ENCODE results near the gene PDP2.
A peak's percentile ranks its signal among the peaks of the same experiment; 100 is the strongest.

Gene PDP2

DNA sequence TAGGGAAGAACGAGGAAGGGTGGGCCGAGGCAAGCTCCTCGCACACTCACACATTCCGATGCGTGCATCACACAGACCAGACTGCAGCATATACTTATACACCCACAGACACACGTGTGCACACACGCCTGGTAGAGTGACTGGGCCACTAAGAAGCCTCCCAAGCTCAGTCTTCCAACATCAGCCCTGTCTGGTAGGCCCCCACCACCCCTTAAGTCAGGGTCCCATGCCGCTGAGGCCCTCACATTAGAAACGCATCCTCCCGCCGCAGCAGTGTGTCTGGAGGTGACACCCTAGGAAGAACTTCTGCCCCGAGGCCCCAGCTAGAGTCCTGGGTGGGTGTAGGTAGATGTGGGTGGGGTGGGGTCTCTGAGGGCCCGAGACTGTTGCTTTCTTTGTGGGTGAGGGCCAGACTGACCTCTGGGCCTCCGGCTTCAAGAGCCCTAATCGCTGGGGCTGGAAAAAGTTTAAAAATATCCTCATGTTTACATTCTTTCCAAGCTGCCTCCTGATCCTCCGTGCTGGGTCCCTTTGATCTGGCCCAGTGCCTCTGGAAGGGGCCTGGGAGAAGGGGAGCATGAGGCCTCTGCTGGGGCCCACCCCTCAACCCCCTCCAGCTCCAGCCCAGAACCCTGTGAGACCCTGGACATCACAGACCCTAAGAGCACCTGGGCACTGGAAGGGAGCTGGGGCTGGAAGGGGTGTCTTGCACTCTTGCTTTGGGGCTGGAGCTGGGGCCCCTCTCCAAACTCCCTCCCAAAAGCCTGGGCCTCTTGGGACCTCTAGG is 24.7 kb downstream of the PDP2 start:
- DNase-seq = no peak

DNA sequence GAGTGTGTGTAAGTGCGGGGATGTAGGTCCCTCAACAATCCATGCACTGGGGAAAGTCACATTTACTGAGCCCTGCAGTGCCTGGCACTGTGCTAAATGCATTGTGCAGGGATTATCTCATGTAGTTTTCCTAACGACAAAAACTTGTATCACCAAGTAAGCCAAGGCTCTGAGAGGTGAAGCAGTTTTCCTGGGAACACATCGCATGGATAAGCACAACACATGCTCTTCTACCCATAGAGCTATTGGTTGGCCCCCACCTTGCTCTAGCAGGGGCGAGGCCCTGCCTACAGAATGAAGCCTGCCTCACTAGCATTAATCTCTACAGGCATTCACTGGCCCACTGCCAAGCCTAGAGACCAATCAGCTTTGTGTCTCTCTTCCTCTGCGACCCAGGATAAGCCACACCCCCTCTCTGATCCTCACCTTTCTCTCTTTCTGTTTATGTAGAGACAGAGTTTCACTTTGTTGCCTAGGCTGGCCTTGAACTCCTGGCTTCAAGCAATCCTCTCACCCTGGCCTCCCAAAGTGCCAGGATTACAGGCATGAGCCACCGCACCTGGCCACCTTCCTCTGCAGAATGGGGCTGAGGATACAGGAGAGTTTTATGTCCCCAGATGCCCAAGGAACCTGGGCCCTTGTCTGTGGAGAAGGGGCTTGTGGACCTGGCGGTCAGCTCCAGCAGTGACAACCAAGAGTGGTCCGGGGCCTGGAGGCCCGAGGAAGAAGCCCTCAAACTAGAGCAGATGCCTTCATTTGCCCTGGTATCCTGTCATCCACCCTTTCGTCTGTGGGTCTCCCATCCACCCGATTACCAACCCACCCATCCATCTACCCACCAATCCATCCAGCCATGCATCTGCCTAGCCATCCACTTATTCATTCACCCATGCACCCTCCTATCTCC is 25.6 kb downstream of the PDP2 start:
- peak; percentile 70 for DNase-seq

GRCh38 chr16:66906916-66907836 is 26.9 kb downstream of the PDP2 start:
- DNase-seq = no peak

GRCh38 chr16:66908116-66908515 is 27.8 kb downstream of the PDP2 start:
- DNase-seq = no peak

DNA sequence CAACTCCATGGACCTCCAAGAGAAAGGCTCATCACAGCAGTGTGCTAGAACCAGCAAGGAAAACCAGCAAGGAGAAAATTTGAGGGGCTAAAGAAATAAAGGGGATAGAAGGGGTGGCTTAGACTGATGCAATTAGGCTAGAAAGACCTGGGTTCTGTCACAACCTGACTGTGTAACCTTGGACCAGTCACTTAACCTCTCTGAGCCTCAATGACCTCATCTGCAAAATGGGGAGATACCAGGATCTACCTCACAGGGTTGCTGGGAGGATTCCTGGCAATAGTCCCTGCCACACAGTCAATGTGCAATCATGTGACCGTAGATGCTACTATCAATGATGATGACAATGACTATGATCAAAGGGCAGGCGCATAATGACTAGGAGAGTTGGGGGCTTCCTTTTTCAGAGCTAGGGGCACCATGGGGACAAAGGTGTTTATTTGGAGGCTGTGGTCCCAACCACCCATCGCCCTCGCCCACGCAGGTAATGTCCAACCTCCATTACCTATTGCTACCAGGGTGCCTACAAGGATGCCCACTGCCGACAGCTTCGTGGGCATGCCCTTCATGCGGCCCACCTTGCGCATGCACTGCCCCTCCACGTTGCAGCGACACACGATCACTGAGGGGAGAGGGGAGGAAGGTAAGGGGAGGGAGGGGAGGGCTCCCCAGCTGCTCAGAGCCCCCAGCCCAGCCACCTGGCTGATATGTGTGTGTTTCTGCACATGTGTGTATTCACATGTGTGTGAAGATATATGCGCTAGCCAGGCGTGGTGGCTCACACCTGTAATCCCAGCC is 28.6 kb downstream of the PDP2 start:
- DNase-seq = no peak

DNA sequence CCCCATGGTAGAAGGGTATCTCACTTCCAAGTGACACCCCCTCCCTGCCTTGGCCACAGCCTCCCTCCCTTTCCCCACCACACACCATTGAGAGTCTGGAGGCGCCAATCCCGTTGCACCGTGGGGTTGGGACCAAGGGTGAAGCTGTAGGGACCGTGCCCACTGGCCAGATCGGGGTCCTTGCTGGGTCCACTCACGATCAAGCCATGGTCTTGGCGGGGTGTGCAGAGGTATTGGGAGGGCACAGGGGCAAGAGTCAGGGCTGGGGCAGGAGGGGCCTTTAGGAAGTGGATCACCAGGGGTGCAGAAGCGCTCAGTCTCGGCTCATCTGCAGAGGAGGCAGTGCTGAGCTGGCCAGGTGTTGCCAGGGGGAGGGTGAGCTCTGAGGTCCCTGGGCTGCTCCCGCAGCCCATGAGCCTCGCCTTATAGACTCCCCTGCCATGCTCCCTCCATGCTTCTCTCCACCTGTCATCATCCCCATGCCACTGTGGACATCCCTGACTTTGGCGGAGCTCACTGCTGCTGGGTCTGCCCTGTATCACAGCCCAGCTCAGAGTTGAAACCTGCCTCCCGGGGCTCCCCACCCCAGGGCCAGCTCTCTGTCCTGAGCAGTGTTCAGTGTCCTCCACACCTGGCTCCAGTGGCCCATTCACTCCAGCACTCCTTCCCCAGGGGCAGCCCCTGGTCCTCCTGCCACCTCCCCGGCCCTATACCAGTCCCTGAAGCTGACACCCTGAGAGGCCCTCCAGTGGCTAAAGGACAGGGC is 30.0 kb downstream of the PDP2 start:
- no peak for DNase-seq

- peak; percentile 31 for DNase-seq
Measured at GRCh38 chr16:66911112-66911511, 30.8 kb downstream of the PDP2 start.

DNA sequence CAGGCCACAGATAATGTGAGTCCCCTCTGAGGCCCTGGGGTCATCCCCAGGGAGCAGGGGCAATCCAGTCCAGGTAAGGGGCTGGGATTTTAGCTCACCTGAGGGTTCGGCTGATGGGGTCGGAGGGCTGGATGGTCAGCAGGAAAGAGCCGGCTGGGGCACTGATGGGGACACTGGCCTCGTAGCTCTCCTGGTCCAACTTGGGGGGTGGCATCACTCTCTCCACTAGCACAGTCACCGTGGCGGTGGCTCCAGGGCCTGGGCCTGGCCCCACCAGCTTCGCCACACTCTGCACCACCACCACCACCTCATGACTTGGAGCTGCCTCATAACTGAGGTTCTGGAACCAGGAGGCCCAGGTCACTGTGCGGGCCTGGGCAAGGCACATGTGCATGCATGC is 31.5 kb downstream of the PDP2 start:
- no peak for DNase-seq

DNA sequence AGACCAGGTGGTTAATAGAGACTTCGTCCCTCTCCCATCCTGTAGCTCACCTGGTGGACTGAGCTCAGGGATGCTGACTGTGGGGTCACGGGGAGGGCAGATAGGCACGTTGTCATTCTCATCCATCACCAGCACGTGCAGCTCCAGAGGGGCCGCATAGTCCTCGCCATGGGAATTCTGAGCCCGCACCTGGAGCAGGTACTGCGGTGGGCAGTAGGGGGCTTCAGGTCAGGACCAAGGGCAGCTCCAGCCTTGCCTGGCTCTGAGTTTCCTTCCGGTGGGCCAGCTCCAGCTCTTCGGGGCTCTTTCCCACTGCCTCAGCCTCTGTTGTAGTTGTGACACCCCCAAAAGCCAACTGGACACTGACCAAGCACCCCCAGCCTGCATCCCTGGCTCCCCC is 32.8 kb downstream of the PDP2 start:
- DNase-seq = no peak

- DNase-seq = no peak
Measured at GRCh38 chr16:66913711-66914110, 33.4 kb downstream of the PDP2 start.

DNA sequence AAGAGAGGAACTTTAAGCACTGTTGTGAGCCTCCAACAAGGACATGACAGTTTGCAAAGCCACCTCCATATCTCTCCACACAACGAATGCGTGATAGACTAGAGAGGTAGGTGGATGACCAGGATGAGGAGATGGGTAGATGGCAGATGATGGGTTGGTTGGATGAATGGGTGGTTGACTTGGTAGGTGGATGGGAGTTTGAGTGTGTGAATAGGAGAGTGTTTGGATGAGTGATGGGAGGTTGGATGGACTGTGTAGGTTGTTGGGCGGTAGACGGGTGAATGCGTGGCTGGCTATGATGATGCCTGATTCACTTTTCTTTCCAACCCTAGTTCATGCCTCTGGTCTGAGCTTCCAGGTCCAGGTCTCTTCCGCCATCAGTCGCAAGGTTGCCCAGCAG is 34.2 kb downstream of the PDP2 start:
- DNase-seq = no peak

GRCh38 chr16:66915041-66915440 is 34.7 kb downstream of the PDP2 start:
- no peak for DNase-seq

GRCh38 chr16:66916518-66916917 is 36.2 kb downstream of the PDP2 start:
- no peak for DNase-seq

- DNase-seq = no peak
Measured at GRCh38 chr16:66917741-66918140, 37.4 kb downstream of the PDP2 start.

- no peak for DNase-seq
Measured at GRCh38 chr16:66918355-66918754, 38.0 kb downstream of the PDP2 start.

DNA sequence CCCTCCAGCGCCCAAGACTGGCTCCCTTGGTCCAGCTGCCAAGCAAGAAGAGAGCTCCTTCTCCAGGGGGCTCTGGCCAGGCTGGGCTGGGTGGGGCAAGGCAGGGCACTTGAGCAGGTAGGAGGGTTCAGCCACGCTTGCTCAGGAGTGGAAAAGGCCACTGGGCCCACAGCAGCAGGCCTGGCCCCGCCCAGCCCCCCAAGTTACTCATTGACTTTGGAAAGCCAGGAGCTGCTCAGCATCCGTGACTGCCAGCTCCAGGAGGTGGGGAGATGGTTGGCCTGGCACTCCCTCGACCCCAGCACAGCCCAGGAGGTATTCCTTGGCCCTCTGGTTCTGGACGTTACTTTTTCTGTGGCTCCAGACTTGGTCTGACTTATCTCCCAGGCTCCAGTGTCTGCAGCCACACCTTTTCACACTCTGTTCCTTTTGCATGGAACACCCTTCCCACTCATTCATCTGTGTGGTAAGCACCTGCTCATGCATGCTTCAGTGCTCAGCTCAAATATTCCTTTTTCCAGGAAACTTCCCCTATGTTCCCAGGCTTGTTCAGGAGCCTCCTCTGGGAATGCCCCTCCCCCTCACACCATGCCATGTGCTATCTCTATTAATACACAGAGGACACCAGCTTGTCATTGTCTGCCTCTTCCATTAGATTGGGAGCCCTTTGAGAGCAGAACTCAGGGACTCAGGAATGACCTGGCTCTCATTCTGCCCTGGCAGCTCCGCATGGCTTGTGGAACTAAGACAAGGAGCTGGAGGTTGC is 38.7 kb downstream of the PDP2 start, which contains the start of gene CDH16:
TSS of gene CDH16 (minus strand) at position 83 of the 766 bp plus-strand sequence. CDS start 820 bp downstream, outside the sequence.
- DNase-seq = no peak

- DNase-seq = no peak
Measured at GRCh38 chr16:66919569-66920298, 39.4 kb downstream of the PDP2 start.

DNA sequence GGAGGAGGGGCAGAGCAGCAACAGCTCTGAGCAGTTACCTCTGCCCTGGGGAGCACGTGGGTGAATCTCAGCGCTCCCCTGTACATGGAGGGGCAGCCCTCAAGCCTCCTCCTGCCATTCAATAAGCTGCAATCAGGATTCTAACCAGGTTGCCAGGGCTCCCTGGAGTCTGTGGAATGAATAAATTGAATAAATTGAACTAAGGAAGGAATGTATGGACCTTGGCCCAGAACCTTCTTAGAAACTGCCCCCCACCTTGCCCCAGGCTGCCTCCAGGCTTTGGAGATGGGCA is 39.9 kb downstream of the PDP2 start:
- no peak for DNase-seq

DNA sequence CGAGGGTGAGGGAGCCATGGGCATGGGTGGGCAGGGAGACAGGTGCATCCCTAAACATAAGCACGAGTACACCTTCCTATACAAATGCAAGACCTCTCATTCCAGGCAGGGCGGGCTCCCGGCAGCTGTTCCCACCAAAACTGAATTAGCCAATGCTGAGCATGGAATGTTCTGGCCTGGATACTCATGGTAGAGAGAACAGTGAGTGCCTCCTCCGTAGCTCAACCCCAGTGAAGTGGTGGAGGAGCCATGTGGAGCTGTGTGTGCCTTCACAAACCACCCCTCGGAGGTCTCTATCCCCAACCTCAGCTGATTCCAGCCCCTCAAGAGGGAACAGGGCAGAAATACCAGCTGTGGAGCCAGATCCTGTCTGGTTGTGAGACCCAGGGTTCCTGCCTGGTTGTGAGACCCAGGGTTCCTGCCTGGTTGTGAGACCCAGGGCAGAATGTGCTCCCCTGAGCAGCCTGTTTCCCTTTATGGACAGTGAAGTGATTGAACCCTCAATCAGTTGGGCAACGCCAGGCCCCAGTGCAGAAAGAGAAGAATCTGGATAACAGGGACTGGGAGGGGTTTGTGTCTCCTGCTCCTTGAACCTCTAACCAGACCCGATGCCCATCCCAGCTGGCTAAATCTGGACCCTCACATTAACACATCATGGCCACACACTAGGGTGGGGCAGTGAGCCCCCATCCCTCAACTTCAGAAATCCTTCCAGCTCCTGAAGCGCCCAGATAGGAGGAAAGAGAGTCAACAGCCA is 40.8 kb downstream of the PDP2 start:
- no peak for DNase-seq
